HepG2 (cell line): Measurements from ENCODE around the gene APOL2. TPM values are rescaled to one million over a fixed set of nuclear protein-coding genes. Genes with fewer than 3 reads are reported as not detected.
A peak's percentile ranks its signal among the peaks of the same experiment; 100 is the strongest.

Experiments
- CHCHD3 ChIP-seq: sonication (generic); formaldehyde crosslinking; IDR thresholded peaks from 2 replicates; pipeline ENCODE4 v1.8.0; 2022; ENCODE audit warnings: mild to moderate bottlenecking, missing genetic modification reagents, moderate library complexity
- DZIP1 ChIP-seq: sonication (generic); formaldehyde crosslinking; IDR thresholded peaks from 2 replicates; pipeline ENCODE4 v1.5.0; 2020; ENCODE audit warnings: mild to moderate bottlenecking, missing genetic modification reagents
- E2F1 ChIP-seq: sonication (generic); formaldehyde crosslinking; IDR thresholded peaks from 2 replicates; pipeline ENCODE4 v1.5.0; 2020; ENCODE audit warnings: missing genetic modification reagents
- FLYWCH1 ChIP-seq: sonication (generic); formaldehyde crosslinking; IDR thresholded peaks from 2 replicates; pipeline ENCODE4 v1.8.1; 2023; ENCODE audit warnings: mild to moderate bottlenecking, missing genetic modification reagents
- IKZF1 ChIP-seq: fragments of 450-650 bp; IDR thresholded peaks from 2 replicates; pipeline ENCODE4 v1.7.1; 2016
- ISL2 ChIP-seq: sonication (generic); formaldehyde crosslinking; IDR thresholded peaks from 2 replicates; pipeline ENCODE4 v1.5.0; 2020; ENCODE audit warnings: missing genetic modification reagents
- JUND ChIP-seq: sonication (generic); formaldehyde crosslinking; IDR thresholded peaks from 2 replicates; pipeline ENCODE4 v1.8.0; 2022; ENCODE audit warnings: mild to moderate bottlenecking, missing genetic modification reagents
- MXD3 ChIP-seq: IDR thresholded peaks from 2 replicates; pipeline ENCODE4 v1.6.1; 2016; ENCODE audit warnings: mild to moderate bottlenecking, missing biosample characterization, missing genetic modification reagents
- MXD4 ChIP-seq: IDR thresholded peaks from 2 replicates; pipeline ENCODE4 v1.6.1; 2016; ENCODE audit warnings: mild to moderate bottlenecking, missing biosample characterization, missing genetic modification reagents
- NFRKB ChIP-seq: fragments of 450-650 bp; IDR thresholded peaks from 2 replicates; pipeline ENCODE4 v1.6.1; 2017
- NPAS2 ChIP-seq: sonication (generic); formaldehyde crosslinking; IDR thresholded peaks from 2 replicates; pipeline ENCODE4 v1.8.0; 2022; ENCODE audit warnings: mild to moderate bottlenecking, missing genetic modification reagents, borderline replicate concordance
- PHF8 ChIP-seq: sonication (generic); formaldehyde crosslinking; IDR thresholded peaks from 2 replicates; pipeline ENCODE4 v1.5.0; 2020; ENCODE audit warnings: missing genetic modification reagents
- POGK ChIP-seq: sonication (generic); formaldehyde crosslinking; conservative IDR thresholded peaks from 2 replicates; pipeline ENCODE4 v1.8.0; 2022; ENCODE audit warnings: mild to moderate bottlenecking, moderate library complexity, missing genetic modification reagents
- RXRB ChIP-seq: IDR thresholded peaks from 2 replicates; pipeline ENCODE4 v1.6.1; 2016; ENCODE audit warnings: borderline replicate concordance, missing genetic modification reagents, missing compliant biosample characterization
- SATB2 ChIP-seq: sonication (generic); formaldehyde crosslinking; IDR thresholded peaks from 2 replicates; pipeline ENCODE4 v1.5.0; 2020; ENCODE audit warnings: missing genetic modification reagents
- SRSF9 ChIP-seq: fragments of 200-400 bp; formaldehyde crosslinking; IDR thresholded peaks from 2 replicates; pipeline ENCODE4 v1.6.1; 2018; ENCODE audit warnings: borderline replicate concordance, mild to moderate bottlenecking, low read depth, low read length; ENCODE audit not compliant: insufficient read depth, poor library complexity, severe bottlenecking
- ZNF431 ChIP-seq: sonication (generic); formaldehyde crosslinking; IDR thresholded peaks from 2 replicates; pipeline ENCODE4 v1.9.0; 2022; ENCODE audit warnings: missing genetic modification reagents, low read depth, mild to moderate bottlenecking, borderline replicate concordance
- ZNF883 ChIP-seq: sonication (generic); formaldehyde crosslinking; IDR thresholded peaks from 2 replicates; pipeline ENCODE4 v1.5.1; 2020; ENCODE audit warnings: mild to moderate bottlenecking, missing genetic modification reagents; ENCODE audit errors: not compliant biosample characterization
- ZSCAN20 ChIP-seq: sonication (generic); formaldehyde crosslinking; IDR thresholded peaks from 2 replicates; pipeline ENCODE4 v1.4.0; 2020; ENCODE audit warnings: missing genetic modification reagents, mild to moderate bottlenecking, borderline replicate concordance
- ZSCAN29 ChIP-seq: sonication (generic); formaldehyde crosslinking; conservative IDR thresholded peaks from 2 replicates; pipeline ENCODE4 v1.4.0; 2020; ENCODE audit warnings: mild to moderate bottlenecking, missing genetic modification reagents
- polyA plus RNA-seq, 8 experiments: library from polyadenylated mRNA; depleted of rRNA in 3 of 8; stranded (reverse) in 7 of 8; unstranded in 1 of 8; fragments of >200 nt; fragmentation: Illumina TruSeq in 4 of 8; extraction: Trizol in 4 of 8; gene quantifications; 2 replicates each; pipeline versions ENCODE4 v1.2.1 to v1.2.3, GENCODE V29; 2011 to 2016; ENCODE audit warnings: low read depth in 4 of 8, missing spikeins in 1 of 8, mixed read lengths in 1 of 8; ENCODE audit not compliant: insufficient read depth in 1 of 8
- total RNA-seq, 5 experiments: library from RNA; depleted of rRNA; stranded (reverse); fragments of >200 nt; fragmentation: Illumina TruSeq; extraction: Trizol; gene quantifications; 2 replicates each; pipeline ENCODE4 v1.2.3, GENCODE V29; 2016; ENCODE audit warnings: low read depth in 1 of 5
- TF ChIP-seq, protein P1 (sequence below): sonication (generic); formaldehyde crosslinking; IDR thresholded peaks from 2 replicates; pipeline ENCODE4 v1.8.0; 2022; ENCODE audit warnings: mild to moderate bottlenecking, missing genetic modification reagents

Gene APOL2
- total and polyA plus RNA-seq, 2 of the 13 experiments (the other 11 are each of a cell fraction or from before 2014, with no cell fraction given), result 28.7 to 51.2 TPM

DNA sequence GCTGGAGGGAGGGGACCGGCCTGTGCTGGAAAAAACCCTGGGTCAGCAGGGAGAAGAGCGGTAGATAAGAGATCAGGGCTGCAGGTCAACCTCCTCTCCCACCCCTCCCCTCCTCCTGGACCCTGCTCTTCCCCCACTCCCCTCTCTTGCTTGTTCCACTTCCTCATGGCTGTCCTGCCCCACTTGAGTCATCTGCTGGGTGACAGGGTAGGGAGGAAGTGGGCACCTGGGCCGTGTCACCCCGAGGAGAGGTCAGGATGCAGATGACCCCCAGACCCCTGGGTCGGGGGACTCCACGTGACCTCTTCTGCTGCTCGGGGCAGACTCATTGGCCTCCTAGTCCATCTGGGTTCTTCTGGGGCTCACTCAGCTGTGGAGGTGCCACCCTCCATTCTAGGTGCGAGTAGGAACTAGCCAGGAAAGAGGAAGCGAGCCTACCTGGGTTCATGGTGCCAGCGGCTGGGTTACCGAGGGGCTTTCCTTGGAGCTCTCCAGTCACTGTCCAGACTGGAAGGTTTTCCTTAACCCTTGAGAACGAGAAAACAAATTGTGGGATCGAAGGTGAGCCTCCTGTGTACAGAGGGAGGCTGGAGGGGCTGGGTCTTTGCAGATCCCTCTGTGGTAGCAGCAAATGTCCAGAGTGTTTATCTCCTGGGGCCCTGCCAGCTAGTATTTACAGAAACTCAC is 6.5 kb downstream of the APOL2 start (continued):
- TF ChIP-seq E2F1 (CRISPR knock-in tag), result no peak
- no peak for TF ChIP-seq FLYWCH1 (CRISPR knock-in tag)
- no peak for TF ChIP-seq NPAS2
- TF ChIP-seq, protein P1, sequence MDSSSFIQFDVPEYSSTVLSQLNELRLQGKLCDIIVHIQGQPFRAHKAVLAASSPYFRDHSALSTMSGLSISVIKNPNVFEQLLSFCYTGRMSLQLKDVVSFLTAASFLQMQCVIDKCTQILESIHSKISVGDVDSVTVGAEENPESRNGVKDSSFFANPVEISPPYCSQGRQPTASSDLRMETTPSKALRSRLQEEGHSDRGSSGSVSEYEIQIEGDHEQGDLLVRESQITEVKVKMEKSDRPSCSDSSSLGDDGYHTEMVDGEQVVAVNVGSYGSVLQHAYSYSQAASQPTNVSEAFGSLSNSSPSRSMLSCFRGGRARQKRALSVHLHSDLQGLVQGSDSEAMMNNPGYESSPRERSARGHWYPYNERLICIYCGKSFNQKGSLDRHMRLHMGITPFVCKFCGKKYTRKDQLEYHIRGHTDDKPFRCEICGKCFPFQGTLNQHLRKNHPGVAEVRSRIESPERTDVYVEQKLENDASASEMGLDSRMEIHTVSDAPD, result no peak
- TF ChIP-seq IKZF1, result no peak
- TF ChIP-seq MXD3 (CRISPR knock-in tag), result no peak
- TF ChIP-seq POGK (CRISPR knock-in tag), result no peak
- TF ChIP-seq NFRKB, result no peak
- no peak for TF ChIP-seq SATB2
- TF ChIP-seq CHCHD3, result no peak
- no peak for TF ChIP-seq ZSCAN20 (CRISPR knock-in tag)
- 0 out of 2 replicates have a peak, but pooled peaks have one; percentile 13 for TF ChIP-seq RXRB (CRISPR knock-in tag)
- TF ChIP-seq ZNF883, result no peak
- no peak for TF ChIP-seq ZNF431 (CRISPR knock-in tag)
- TF ChIP-seq SRSF9, result no peak
- no peak for TF ChIP-seq ZSCAN29 (CRISPR knock-in tag)
- TF ChIP-seq DZIP1 (CRISPR knock-in tag), result no peak
- no peak for TF ChIP-seq JUND (CRISPR knock-in tag)
- no peak for TF ChIP-seq MXD4 (CRISPR knock-in tag)
- no peak for TF ChIP-seq PHF8 (CRISPR knock-in tag)
- TF ChIP-seq ISL2 (CRISPR knock-in tag), result no peak
